Mesothelial cell of epicardium (in vitro differentiated cells): ENCODE results near the gene ONECUT1. TPM values are rescaled to one million over a fixed set of nuclear protein-coding genes. Genes with fewer than 3 reads are reported as not detected.

ENCODE experiments used
- DNase-seq, 2 experiments: peaks; one replicate each; pipeline ENCODE4 v3.0.0; 2021; ENCODE audit warnings: low spot score in 2 of 2; ENCODE audit not compliant: unreplicated experiment in 2 of 2
- H3K27ac Mint-ChIP-seq: 2 replicates; pipeline ENCODE4 v1.8.0; 2021; ENCODE audit warnings: mixed read lengths
- H3K27me3 Mint-ChIP-seq: 2 replicates; pipeline ENCODE4 v1.8.0; 2021; ENCODE audit warnings: low read depth, mixed read lengths
- H3K36me3 Mint-ChIP-seq: 2 replicates; pipeline ENCODE4 v1.8.0; 2021; ENCODE audit warnings: mixed read lengths
- H3K4me1 Mint-ChIP-seq: 2 replicates; pipeline ENCODE4 v1.8.0; 2021; ENCODE audit warnings: mixed read lengths
- H3K4me3 Mint-ChIP-seq: 2 replicates; pipeline ENCODE4 v1.8.0; 2021; ENCODE audit warnings: mild to moderate bottlenecking, moderate library complexity, mixed read lengths
- H3K9me3 Mint-ChIP-seq: 2 replicates; pipeline ENCODE4 v1.8.0; 2021; ENCODE audit warnings: mixed read lengths
- total RNA-seq: library from RNA; stranded (reverse); gene quantifications from 3 replicates; pipeline ENCODE4 v1.2.1, GENCODE V29; 2021
- TF ChIP-seq, protein P1 (sequence below): fragments of 200-600 bp; sonication (generic); IDR thresholded peaks from one replicate; pipeline ENCODE4 v1.5.0; 2021; ENCODE audit warnings: antibody characterized with exemption; ENCODE audit not compliant: unreplicated experiment

The ONECUT1 gene
- total RNA-seq, 1 donor from 2014 or later, result 0.18 TPM

DNA sequence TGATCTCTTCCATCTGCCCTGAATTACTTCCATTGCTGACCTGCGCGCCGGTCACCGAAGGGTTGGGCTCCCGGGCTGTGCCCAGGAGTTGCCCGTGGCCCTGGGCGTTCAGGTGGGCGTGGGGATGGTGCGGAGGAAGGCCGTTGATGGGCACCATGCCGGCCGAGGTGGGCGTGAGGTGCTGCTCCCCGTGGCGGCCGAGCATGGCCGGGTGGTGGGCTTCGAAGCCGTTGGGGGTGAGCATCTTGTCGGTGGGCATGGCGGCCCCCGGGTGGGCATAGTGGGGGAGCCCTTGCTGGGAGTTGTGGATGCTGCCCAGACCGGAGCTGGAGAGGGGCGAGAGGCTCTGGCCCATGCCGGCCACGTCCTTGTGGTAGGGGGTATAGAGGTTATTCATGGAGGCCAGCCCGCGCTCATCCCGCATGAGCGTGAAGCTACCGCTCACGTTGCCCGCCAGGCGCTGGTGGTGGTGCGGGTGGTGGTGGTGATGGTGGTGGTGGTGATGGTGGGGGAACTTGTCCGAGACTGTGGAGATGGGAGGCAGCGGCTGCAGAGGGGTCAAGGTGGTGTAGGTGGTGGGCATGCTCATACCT lies 1.0 kb downstream of the ONECUT1 start:
- Mint-ChIP-seq H3K4me1 (peaks cover 5% of the 10 kb centered on the region), H3K4me3 (peak overlapping the region; percentile 48), H3K9me3 (no peaks in the 10 kb centered on the region), H3K27ac (no peak overlapping the region), H3K27me3 (peaks cover 97% of the 10 kb centered on the region), H3K36me3 (no peaks in the 10 kb centered on the region)
- no peak for DNase-seq
- TF ChIP-seq, protein P1, sequence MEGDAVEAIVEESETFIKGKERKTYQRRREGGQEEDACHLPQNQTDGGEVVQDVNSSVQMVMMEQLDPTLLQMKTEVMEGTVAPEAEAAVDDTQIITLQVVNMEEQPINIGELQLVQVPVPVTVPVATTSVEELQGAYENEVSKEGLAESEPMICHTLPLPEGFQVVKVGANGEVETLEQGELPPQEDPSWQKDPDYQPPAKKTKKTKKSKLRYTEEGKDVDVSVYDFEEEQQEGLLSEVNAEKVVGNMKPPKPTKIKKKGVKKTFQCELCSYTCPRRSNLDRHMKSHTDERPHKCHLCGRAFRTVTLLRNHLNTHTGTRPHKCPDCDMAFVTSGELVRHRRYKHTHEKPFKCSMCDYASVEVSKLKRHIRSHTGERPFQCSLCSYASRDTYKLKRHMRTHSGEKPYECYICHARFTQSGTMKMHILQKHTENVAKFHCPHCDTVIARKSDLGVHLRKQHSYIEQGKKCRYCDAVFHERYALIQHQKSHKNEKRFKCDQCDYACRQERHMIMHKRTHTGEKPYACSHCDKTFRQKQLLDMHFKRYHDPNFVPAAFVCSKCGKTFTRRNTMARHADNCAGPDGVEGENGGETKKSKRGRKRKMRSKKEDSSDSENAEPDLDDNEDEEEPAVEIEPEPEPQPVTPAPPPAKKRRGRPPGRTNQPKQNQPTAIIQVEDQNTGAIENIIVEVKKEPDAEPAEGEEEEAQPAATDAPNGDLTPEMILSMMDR, result no peak

DNA sequence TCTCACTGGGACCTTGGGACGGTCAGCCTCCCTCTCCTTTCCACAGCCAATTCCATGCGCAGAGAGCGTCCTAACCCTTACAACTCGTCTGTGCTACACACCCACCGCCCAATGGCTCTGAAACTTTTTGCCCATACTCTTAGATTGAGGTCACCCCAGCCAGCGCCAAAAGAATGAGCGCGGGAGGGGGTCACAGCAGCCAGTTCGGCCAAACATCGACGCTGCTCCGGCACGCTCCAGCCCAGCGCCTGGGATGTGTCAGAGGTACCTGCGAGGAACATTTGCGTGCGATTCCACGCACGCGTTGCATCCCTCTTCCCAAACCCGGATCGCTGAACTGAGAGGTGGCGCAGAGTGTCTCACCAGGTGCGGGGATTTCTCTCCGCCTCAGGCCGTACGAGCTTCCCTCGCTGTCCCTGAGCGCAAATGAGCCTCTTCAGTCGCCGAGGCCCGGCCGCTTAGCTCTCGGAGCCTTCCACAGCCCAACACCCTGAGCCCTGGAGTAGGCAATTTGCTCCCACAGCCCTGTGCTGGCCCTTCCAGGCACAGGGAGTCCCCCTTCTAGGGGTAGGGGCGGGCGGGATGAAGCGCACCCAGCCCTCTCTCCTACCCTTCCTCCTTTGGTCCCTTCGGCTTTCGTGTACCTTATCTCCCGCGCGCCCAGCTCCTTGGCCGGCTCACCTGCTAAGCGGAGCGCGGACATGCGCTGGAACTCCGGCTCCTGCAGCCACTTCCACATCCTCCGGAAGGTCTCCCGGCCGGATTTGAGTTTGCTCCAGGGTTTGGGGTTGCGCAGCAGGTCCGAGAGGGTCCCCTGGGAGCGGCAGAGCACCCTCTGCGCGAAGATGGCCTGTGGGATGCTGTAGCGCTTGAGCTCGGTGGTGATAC lies 1.8 kb downstream of the ONECUT1 start:
- Mint-ChIP-seq H3K9me3 (no peaks in the 10 kb centered on the region), H3K4me1 (peaks cover 6% of the 10 kb centered on the region), H3K27ac (no peak overlapping the region), H3K27me3 (peaks cover 97% of the 10 kb centered on the region), H3K4me3 (peak overlapping the region; percentile 30), H3K36me3 (no peaks in the 10 kb centered on the region)
- TF ChIP-seq, protein P1, result no peak
- no peak for DNase-seq

DNA sequence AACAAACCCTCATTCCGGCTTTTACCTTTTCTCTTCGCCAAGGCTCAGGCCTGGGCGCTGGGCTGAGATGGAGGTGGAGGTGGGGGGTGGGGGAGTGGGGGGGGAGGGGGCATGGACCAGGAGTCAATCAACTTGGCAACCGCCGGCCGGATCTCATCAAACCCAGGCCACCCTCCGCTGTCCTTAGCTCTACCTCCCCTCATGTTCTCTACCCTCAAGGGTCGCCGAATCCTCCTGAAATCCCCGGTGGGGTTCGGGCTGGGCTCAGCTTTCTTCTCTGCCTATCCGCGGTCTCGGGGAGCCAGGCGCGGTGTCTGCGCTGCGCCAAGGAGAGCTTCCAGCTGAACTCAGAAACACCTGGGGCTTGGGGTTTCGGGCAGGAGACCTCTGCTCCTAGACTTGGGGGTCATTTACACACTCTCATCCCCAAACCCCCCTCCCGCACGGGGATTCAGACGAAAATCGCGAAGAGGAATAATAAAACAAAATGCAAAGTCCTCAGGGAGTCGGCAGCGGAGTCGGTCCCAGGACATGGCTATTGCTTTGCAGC lies 2.5 kb downstream of the ONECUT1 start:
- Mint-ChIP-seq H3K27ac (no peak overlapping the region), H3K27me3 (peaks cover 97% of the 10 kb centered on the region), H3K36me3 (no peaks in the 10 kb centered on the region), H3K4me3 (peak overlapping the region; percentile 30), H3K9me3 (no peaks in the 10 kb centered on the region), H3K4me1 (peaks cover 7% of the 10 kb centered on the region)
- TF ChIP-seq, protein P1, result no peak
- no peak for DNase-seq

DNA sequence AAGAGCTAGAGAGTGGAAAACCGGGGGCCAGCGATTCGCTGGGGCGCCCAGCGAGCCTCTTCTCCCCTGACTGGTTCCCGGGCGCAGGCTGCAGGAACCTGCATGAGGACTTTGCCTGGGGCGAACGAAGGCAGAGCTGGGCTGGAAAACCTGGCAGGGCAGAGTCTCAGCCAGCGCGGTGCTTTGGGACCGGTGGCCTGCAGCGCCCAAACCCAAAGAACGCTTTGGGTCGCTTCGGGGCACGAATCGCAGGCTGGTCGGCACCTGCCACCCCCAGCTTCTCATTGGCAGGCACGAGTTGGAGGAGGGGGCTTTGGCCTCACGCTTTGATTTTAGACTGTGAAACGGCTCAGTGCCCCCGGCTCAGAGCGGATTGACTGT lies 3.0 kb downstream of the ONECUT1 start:
- Mint-ChIP-seq H3K36me3 (no peaks in the 10 kb centered on the region), H3K4me1 (peaks cover 7% of the 10 kb centered on the region), H3K4me3 (no peak overlapping the region), H3K27ac (no peak overlapping the region), H3K9me3 (no peaks in the 10 kb centered on the region), H3K27me3 (peaks cover 97% of the 10 kb centered on the region)
- TF ChIP-seq, protein P1, result no peak
- no peak for DNase-seq

DNA sequence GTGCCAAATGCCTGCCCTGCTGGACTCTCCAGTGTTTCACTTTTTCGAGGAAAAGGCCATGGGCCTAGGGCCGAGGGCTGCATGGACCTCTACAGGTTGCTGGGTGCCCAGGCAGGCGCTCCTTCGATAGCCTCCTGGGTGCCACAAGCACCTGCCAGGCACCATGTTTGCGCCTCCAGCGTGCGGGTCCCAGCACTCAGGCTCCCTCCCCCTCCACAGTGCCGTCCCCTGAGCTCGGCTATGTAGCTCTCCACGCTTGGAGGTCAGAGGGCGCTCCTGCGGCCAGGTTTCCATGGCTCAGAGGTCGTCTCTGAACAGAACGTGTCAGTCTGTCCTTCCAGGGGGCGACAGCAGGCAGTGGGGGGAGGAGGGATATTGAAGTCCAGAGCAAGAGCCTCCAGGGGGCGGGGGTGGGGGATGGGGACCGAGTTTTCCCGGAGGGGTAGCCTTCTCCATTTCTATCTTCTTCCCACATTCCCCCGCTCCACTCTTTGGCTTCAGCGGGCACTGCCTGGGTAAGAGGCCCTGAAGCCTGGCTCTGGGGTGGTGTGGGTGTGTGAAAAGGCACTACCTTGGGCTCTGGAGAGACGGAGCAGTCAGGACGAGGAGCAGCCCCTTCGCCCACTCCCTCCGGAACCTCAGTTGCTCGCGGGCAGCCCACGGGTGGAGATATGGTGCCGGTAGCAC lies 3.6 kb downstream of the ONECUT1 start:
- TF ChIP-seq, protein P1, result no peak
- Mint-ChIP-seq H3K4me1 (peaks cover 7% of the 10 kb centered on the region), H3K27me3 (peaks cover 97% of the 10 kb centered on the region), H3K36me3 (no peaks in the 10 kb centered on the region), H3K9me3 (no peaks in the 10 kb centered on the region), H3K27ac (no peak overlapping the region), H3K4me3 (no peak overlapping the region)
- DNase-seq, result no peak
